Heart left ventricle (tissue), 13 donors: ENCODE measurements around the gene MGME1.

Experiments used
- POLR2A ChIP-seq, 2 donors: fragments of 450-650 bp; IDR thresholded peaks; one replicate each; pipeline ENCODE4 v1.6.1; 2017; ENCODE audit warnings: antibody characterized with exemption in 2 of 2, mild to moderate bottlenecking in 2 of 2, moderate library complexity in 2 of 2
- TF ChIP-seq, protein P1 (sequence below), 12 donors: fragments of 200-600 bp; sonication (generic) in 4 of 12; IDR thresholded peaks; one replicate each; pipeline versions ENCODE4 v1.5.0 to v1.8.0; 2018 to 2022; ENCODE audit warnings: antibody characterized with exemption in 12 of 12, mild to moderate bottlenecking in 5 of 12
- donor health status: ischemic (EF 13 %, LVEDD 7.1; RV severe dilation, severe dysfunction).
- donor health status: DM: no; HTN: yes; CAD: no.
- donor health status: DM: no; HTN: no; CAD: no.
- donor health status: ischemic (EF 25% LVEDD 6.9; RV normal size, moderate dysfunction).
- donor health status: ischemic (EF 25% LVEDD 5.7; RV mildly dilated, moderate dysfunction).
- donor health status: ischemic (EF 35%, LVEDD 5.7; RV mildly dilated, moderate dysfunction).
- donor health status: nonischemic (EF 11% LVEDD 7.7; RV severe dilation, severe dysfunction).
- donor health status: DM: yes; HTN: yes; CAD: no.
- donor health status: PGD.
- donor health status: ischemic (EF 29% LVEDD 5.4; RV normal size, mild dysfunction).
- donor health status: nonischemic (EF 23%, LVEDD 6.1; RV moderate dilation, normal function).

DNA sequence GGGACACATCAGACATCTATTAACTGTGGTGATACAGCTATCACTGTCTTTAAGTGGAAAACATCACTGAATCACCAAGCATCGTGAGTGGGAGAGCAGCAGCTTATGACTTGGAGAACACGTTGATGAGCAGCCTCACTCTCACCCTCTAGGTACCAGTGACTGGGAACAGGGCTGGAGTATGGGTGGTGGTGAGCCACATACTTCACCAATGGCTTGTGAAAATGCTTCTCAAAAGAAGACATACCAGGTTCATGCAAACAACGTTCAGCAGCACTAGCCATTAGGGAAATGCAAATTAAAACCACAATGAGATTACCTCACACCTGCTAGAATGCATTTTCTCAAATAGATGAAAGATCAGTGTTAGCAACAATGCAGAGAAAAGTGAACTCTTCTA is 25.5 kb upstream of the MGME1 start:
- TF ChIP-seq, protein P1, sequence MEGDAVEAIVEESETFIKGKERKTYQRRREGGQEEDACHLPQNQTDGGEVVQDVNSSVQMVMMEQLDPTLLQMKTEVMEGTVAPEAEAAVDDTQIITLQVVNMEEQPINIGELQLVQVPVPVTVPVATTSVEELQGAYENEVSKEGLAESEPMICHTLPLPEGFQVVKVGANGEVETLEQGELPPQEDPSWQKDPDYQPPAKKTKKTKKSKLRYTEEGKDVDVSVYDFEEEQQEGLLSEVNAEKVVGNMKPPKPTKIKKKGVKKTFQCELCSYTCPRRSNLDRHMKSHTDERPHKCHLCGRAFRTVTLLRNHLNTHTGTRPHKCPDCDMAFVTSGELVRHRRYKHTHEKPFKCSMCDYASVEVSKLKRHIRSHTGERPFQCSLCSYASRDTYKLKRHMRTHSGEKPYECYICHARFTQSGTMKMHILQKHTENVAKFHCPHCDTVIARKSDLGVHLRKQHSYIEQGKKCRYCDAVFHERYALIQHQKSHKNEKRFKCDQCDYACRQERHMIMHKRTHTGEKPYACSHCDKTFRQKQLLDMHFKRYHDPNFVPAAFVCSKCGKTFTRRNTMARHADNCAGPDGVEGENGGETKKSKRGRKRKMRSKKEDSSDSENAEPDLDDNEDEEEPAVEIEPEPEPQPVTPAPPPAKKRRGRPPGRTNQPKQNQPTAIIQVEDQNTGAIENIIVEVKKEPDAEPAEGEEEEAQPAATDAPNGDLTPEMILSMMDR (IDR thresholded peaks at IDR 0.05): no peak
- TF ChIP-seq POLR2A (IDR thresholded peaks at IDR 0.05): no peak
